Tibial nerve (tissue), 4 donors: ENCODE data around the gene NUTM2D. TPM values are rescaled to one million over a fixed set of nuclear protein-coding genes. Genes with fewer than 3 reads are reported as not detected.
"Not testable (repeated sequence)": the region's sequence is repeated elsewhere in the genome, so short reads cannot be mapped to it uniquely, and the experiment has no call there.

ENCODE experiments used
- DNase-seq, 2 donors: peaks; one replicate each; pipeline ENCODE4 v3.0.0-alpha.2; 2019; ENCODE audit warnings: low spot score in 2 of 2
- H3K27ac ChIP-seq, 4 donors: fragments of 200-600 bp; sonication (generic) in 3 of 4; one replicate each; pipeline ENCODE4 v1.5.1; 2017 to 2019; ENCODE audit warnings: mild to moderate bottlenecking in 1 of 4
- H3K27me3 ChIP-seq, 2 donors: fragments of 200-600 bp; sonication (generic) in 1 of 2; one replicate each; pipeline versions ENCODE4 v1.5.1 to v1.6.0; 2017 to 2019
- H3K36me3 ChIP-seq, 3 donors: fragments of 200-600 bp; sonication (generic); one replicate each; pipeline ENCODE4 v1.5.1; 2018 to 2019
- H3K4me1 ChIP-seq, 4 donors: fragments of 200-600 bp; sonication (generic) in 3 of 4; one replicate each; pipeline ENCODE4 v1.5.1; 2017 to 2019
- H3K4me3 ChIP-seq, 4 donors: fragments of 200-600 bp; sonication (generic) in 3 of 4; one replicate each; pipeline ENCODE4 v1.5.1; 2017 to 2019; ENCODE audit warnings: mild to moderate bottlenecking in 1 of 4, moderate library complexity in 1 of 4
- H3K9me3 ChIP-seq, 4 donors: fragments of 200-600 bp; sonication (generic) in 3 of 4; one replicate each; pipeline ENCODE4 v1.5.1; 2017 to 2019
- WGBS, 2 donors: methylation state at CpG; one replicate each; pipeline ENCODE4 v1.1.5; 2018; 5-methylcytosine and 5-hydroxymethylcytosine counted together
- small RNA-seq: library from RNA; depleted of rRNA; stranded (forward); fragments of <200 nt; gene quantifications from one replicate; pipeline ENCODE3, GENCODE V24; 2016
- total RNA-seq, 4 donors: library from RNA; depleted of rRNA; stranded (reverse); fragments of >200 nt; gene quantifications; one replicate each; pipeline ENCODE4 v1.1.0, GENCODE V29; 2016

NUTM2D gene
- total RNA-seq, 4 donors from 2014 or later, result 4.4 to 8.0 (median 6.5) TPM

- not testable (repeated sequence) for DNase-seq, H3K36me3 ChIP-seq, H3K27me3 ChIP-seq, H3K9me3 ChIP-seq, H3K4me1 ChIP-seq, H3K27ac ChIP-seq, H3K4me3 ChIP-seq
- 37 to 57% methylated on average over 4 to 5 of the region's 5 CpGs for WGBS, 2 donors
These were observed 28.3 kb downstream of the NUTM2D start for GRCh38 chr10:87385762-87386360.

- H3K4me3 ChIP-seq, H3K36me3 ChIP-seq, DNase-seq, H3K27ac ChIP-seq, H3K4me1 ChIP-seq, H3K27me3 ChIP-seq, H3K9me3 ChIP-seq: not testable (repeated sequence)
- WGBS, 2 donors, result 39 to 55% methylated on average over 7 to 8 of the region's 14 CpGs
These were observed 33.8 kb downstream of the NUTM2D start for GRCh38 chr10:87391360-87391759.

- not testable (repeated sequence) for DNase-seq, H3K9me3 ChIP-seq, H3K27me3 ChIP-seq, H3K36me3 ChIP-seq, H3K4me3 ChIP-seq, H3K4me1 ChIP-seq, H3K27ac ChIP-seq
- 71 to 83% methylated on average over 2 of the region's 2 CpGs for WGBS, 2 donors
These were observed 38.7 kb downstream of the NUTM2D start for GRCh38 chr10:87396206-87396605.

- H3K27ac ChIP-seq, H3K27me3 ChIP-seq, H3K9me3 ChIP-seq, H3K36me3 ChIP-seq, H3K4me3 ChIP-seq, H3K4me1 ChIP-seq, DNase-seq: not testable (repeated sequence)
- WGBS, 2 donors, result 68 to 86% methylated on average over 2 of the region's 2 CpGs
These were observed 40.9 kb downstream of the NUTM2D start for GRCh38 chr10:87398436-87398835.

- not testable (repeated sequence) for H3K36me3 ChIP-seq, H3K27me3 ChIP-seq, H3K4me1 ChIP-seq, H3K9me3 ChIP-seq, H3K27ac ChIP-seq, DNase-seq
- H3K4me3 ChIP-seq, result peak overlapping the region in 1 of 4 donors; percentile 21
- WGBS, 2 donors, result 44 to 64% methylated on average over 36 of the region's 36 CpGs
These were observed 50.2 kb downstream of the NUTM2D start for GRCh38 chr10:87407516-87408467.

- not testable (repeated sequence) for DNase-seq
These were observed 56.4 kb downstream of the NUTM2D start for GRCh38 chr10:87413921-87414320.

More at GRCh38 chr10:87413921-87414320, 56.4 kb downstream of the NUTM2D start:
- H3K27me3 ChIP-seq, H3K4me1 ChIP-seq, H3K27ac ChIP-seq, H3K4me3 ChIP-seq, H3K9me3 ChIP-seq, H3K36me3 ChIP-seq: not testable (repeated sequence)
- 96 to 100% methylated on average over 1 of the region's 1 CpG for WGBS, 2 donors

Small RNA genes lying within 50 kb of the gene (small RNA-seq; reads per million reads assigned to genes)
- not detected for gene AL355334.1

Other genes starting within 250 kb of the NUTM2D start
- 1 to 10 TPM; 1.8 to 6.3 (median 2.4) TPM for gene NUTM2A, start 132.3 kb upstream of the NUTM2D start, total RNA-seq
- gene MINPP1, start 147.1 kb downstream of the NUTM2D start, total RNA-seq, result 10 to 100 TPM; 11.1 to 18.8 (median 13.5) TPM